Mammary epithelial cell (primary cell): Measurements from ENCODE around the gene FMNL3.

Source experiments
- EZH2 ChIP-seq: IDR thresholded peaks from 2 replicates; pipeline ENCODE4 v1.6.1; 2012; ENCODE audit warnings: low read length, inconsistent platforms, borderline replicate concordance
- TF ChIP-seq, protein P1 (sequence below), 2 donors: IDR thresholded peaks in 1 of 2; conservative IDR thresholded peaks in 1 of 2; 2 replicates each; pipeline ENCODE4 v1.5.1; 2011 to 2012; ENCODE audit warnings: inconsistent platforms in 2 of 2, low read length in 2 of 2, mild to moderate bottlenecking in 2 of 2, control low read depth in 1 of 2, low read depth in 1 of 2; ENCODE audit not compliant: insufficient read depth in 1 of 2; ENCODE audit errors: extremely low read depth in 1 of 2

DNA sequence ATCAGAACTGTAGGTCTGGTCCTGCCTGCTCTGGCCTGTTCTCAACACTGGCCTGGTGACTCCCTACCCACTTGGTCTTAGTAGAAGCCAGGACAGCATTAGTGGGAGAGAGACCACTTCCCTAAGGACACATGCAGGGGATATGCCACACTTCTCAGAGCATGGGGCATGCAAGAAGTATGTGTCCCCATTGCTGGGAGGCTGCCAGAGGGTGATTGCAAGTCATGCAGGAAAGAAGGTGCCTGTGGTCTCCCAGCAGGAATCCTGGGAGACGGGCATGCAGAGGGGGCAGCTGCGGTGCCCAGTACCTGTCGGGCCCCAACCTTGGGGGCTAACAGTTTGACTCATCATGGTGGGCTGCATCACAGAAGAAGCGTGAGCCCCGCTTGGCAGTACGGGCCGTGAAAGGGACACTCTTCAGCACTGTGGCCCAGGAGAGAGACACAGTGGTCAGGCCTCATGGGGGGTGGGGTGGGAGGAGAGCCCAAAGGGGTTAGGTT lies 60.8 kb downstream of the FMNL3 start:
- TF ChIP-seq, protein P1, sequence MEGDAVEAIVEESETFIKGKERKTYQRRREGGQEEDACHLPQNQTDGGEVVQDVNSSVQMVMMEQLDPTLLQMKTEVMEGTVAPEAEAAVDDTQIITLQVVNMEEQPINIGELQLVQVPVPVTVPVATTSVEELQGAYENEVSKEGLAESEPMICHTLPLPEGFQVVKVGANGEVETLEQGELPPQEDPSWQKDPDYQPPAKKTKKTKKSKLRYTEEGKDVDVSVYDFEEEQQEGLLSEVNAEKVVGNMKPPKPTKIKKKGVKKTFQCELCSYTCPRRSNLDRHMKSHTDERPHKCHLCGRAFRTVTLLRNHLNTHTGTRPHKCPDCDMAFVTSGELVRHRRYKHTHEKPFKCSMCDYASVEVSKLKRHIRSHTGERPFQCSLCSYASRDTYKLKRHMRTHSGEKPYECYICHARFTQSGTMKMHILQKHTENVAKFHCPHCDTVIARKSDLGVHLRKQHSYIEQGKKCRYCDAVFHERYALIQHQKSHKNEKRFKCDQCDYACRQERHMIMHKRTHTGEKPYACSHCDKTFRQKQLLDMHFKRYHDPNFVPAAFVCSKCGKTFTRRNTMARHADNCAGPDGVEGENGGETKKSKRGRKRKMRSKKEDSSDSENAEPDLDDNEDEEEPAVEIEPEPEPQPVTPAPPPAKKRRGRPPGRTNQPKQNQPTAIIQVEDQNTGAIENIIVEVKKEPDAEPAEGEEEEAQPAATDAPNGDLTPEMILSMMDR (conservative IDR thresholded peaks at IDR 0.05 in 1 of 2, IDR thresholded peaks at IDR 0.05 in 1 of 2; ENCODE audit: extremely low read depth in 1 of 2, insufficient read depth in 1 of 2, low read depth in 1 of 2, low read length in 2 of 2) = no peak
- no peak for TF ChIP-seq EZH2
